NCI-H146 treated with DMSO at 0.1 percent for 48 hours (cell line): ENCODE data around the gene NUDC.
"Not testable (repeated sequence)": the region's sequence is repeated elsewhere in the genome, so short reads cannot be mapped to it uniquely, and the experiment has no call there.

Experiments
- DNase-seq: peaks from one replicate; lab custom pipeline; 2025; ENCODE audit not compliant: unreplicated experiment; lab: John Stamatoyannopoulos, UW

The NUDC gene

GRCh38 chr1:26986658-26987057 lies 65.1 kb downstream of the NUDC start:
- no peak for DNase-seq

GRCh38 chr1:26989403-26990109 lies 68.0 kb downstream of the NUDC start:
- DNase-seq = not testable (repeated sequence)

GRCh38 chr1:26991310-26992116 lies 70.0 kb downstream of the NUDC start:
- no peak for DNase-seq

GRCh38 chr1:26993237-26994019 lies 71.9 kb downstream of the NUDC start, which contains the start of gene TRNP1:
Gene TRNP1 (plus strand): TSS chr1:26993692. CDS start chr1:26993787, 95 bp downstream.
- DNase-seq = peak; percentile 63

GRCh38 chr1:26994020-26994786 lies 72.7 kb downstream of the NUDC start:
- no peak for DNase-seq

- no peak for DNase-seq
These were observed 73.4 kb downstream of the NUDC start for GRCh38 chr1:26994787-26995517.

GRCh38 chr1:26996024-26996423 lies 74.5 kb downstream of the NUDC start:
- no peak for DNase-seq
